Endodermal cell (in vitro differentiated cells): ENCODE results near the gene KIAA0040. TPM values are rescaled to one million over a fixed set of nuclear protein-coding genes. Genes with fewer than 3 reads are reported as not detected.
A peak's percentile ranks its signal among the peaks of the same experiment; 100 is the strongest.

Experiments
- DNase-seq: peaks from one replicate; pipeline ENCODE4 v3.0.0-alpha.2; 2017
- H3K27ac ChIP-seq: 2 replicates; pipeline ENCODE4 v1.5.1; 2013; ENCODE audit warnings: mild to moderate bottlenecking, low read depth, low read length, moderate library complexity
- H3K27me3 ChIP-seq: 2 replicates; pipeline ENCODE4 v1.6.1; 2013; ENCODE audit warnings: mild to moderate bottlenecking, low read length, moderate library complexity; ENCODE audit not compliant: insufficient read depth, control insufficient read depth, poor library complexity, severe bottlenecking
- H3K36me3 ChIP-seq: 2 replicates; pipeline ENCODE4 v1.7.0; 2013; ENCODE audit warnings: mild to moderate bottlenecking, low read length, moderate library complexity; ENCODE audit not compliant: control insufficient read depth, insufficient read depth
- H3K4me1 ChIP-seq: one replicate; pipeline ENCODE4 v1.7.0; 2013; ENCODE audit warnings: low read length; ENCODE audit not compliant: control insufficient read depth, insufficient read depth
- H3K4me3 ChIP-seq: 2 replicates; pipeline ENCODE4 v1.5.1; 2013; ENCODE audit warnings: mild to moderate bottlenecking, low read length, moderate library complexity
- H3K9ac ChIP-seq: 2 replicates; pipeline ENCODE4 v1.6.1; 2013; ENCODE audit warnings: mild to moderate bottlenecking, low read length, moderate library complexity; ENCODE audit not compliant: poor library complexity, severe bottlenecking; ENCODE audit errors: extremely low read depth
- H3K9me3 ChIP-seq: 2 replicates; pipeline ENCODE4 v1.6.1; 2013; ENCODE audit warnings: mild to moderate bottlenecking, low read length, moderate library complexity; ENCODE audit not compliant: control insufficient read depth
- H3K27ac Mint-ChIP-seq: 2 replicates; pipeline ENCODE4 v1.8.0; 2020; ENCODE audit warnings: mixed read lengths
- H3K27me3 Mint-ChIP-seq: 2 replicates; pipeline ENCODE4 v1.8.0; 2021; ENCODE audit warnings: mild to moderate bottlenecking, mixed read lengths; ENCODE audit not compliant: insufficient read depth
- H3K36me3 Mint-ChIP-seq: 2 replicates; pipeline ENCODE4 v1.8.0; 2020; ENCODE audit warnings: low read depth, mixed read lengths
- H3K4me1 Mint-ChIP-seq: 2 replicates; pipeline ENCODE4 v1.8.0; 2020; ENCODE audit warnings: mixed read lengths
- H3K4me3 Mint-ChIP-seq: 2 replicates; pipeline ENCODE4 v1.8.0; 2020; ENCODE audit warnings: mild to moderate bottlenecking, moderate library complexity, mixed read lengths
- H3K9me3 Mint-ChIP-seq: 2 replicates; pipeline ENCODE4 v1.8.0; 2020; ENCODE audit warnings: mild to moderate bottlenecking, mixed read lengths
- WGBS, 2 experiments: methylation state at CpG; one replicate each; pipeline versions ENCODE4 v1.1.5 to v1.1.7; 2013; ENCODE audit warnings: missing lambda C conversion rate in 2 of 2, mixed read lengths in 1 of 2; ENCODE audit not compliant: insufficient coverage in 1 of 2, insufficient read length in 1 of 2; 5-methylcytosine and 5-hydroxymethylcytosine counted together
- total RNA-seq, 2 donors: library from RNA; stranded (reverse); fragmentation: NEBNext Ultra II Directional in 1 of 2; extraction: Animal tissue kit (Norgen Biotek cat#: 25700) in 1 of 2; gene quantifications; 2 replicates in 1 of 2; 3 replicates in 1 of 2; pipeline ENCODE4 v1.2.1, GENCODE V29; 2021
- TF ChIP-seq, protein P1 (sequence below): fragments of 200-600 bp; sonication (generic); conservative IDR thresholded peaks from 2 replicates; pipeline ENCODE4 v1.5.0; 2021; ENCODE audit warnings: antibody characterized with exemption, mild to moderate bottlenecking

The KIAA0040 gene
- total RNA-seq, 2 donors from 2014 or later = 9.2 to 12.9 TPM

DNA sequence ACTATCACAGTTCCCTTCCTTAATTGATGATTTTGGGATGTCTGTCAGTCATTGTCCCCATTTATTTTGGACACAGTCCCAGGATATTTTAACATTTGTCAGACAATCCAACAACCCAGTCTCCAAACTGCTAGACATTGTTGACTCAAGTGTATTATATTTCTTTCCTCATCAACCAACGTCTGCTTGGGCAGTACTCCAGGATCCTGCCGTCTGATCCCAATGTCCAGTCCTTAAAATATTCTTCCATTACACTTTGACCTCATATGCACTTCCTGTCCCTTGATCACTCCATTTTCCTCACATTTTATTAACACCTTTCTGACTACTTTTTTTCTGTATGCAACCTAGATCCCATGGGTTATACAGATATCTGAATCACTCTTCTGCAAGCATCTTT, 39.8 kb upstream of the KIAA0040 start:
- WGBS, 2 experiments = 93 to 96% methylated on average over 2 of the region's 2 CpGs
- Histone ChIP-seq H3K4me1 (peaks cover 9% of the 10 kb centered on the region), H3K9ac (no peak overlapping the region), H3K4me3 (no peak overlapping the region), H3K27me3 (no peaks in the 10 kb centered on the region), H3K36me3 (no peaks in the 10 kb centered on the region), H3K9me3 (peaks cover 7% of the 10 kb centered on the region), H3K27ac (no peak overlapping the region)
- H3K4me3 Mint-ChIP-seq = no peak overlapping the region
- H3K9me3 Mint-ChIP-seq = peaks cover 6% of the 10 kb centered on the region
- no peaks in the 10 kb centered on the region for H3K27me3 Mint-ChIP-seq
- TF ChIP-seq, protein P1, sequence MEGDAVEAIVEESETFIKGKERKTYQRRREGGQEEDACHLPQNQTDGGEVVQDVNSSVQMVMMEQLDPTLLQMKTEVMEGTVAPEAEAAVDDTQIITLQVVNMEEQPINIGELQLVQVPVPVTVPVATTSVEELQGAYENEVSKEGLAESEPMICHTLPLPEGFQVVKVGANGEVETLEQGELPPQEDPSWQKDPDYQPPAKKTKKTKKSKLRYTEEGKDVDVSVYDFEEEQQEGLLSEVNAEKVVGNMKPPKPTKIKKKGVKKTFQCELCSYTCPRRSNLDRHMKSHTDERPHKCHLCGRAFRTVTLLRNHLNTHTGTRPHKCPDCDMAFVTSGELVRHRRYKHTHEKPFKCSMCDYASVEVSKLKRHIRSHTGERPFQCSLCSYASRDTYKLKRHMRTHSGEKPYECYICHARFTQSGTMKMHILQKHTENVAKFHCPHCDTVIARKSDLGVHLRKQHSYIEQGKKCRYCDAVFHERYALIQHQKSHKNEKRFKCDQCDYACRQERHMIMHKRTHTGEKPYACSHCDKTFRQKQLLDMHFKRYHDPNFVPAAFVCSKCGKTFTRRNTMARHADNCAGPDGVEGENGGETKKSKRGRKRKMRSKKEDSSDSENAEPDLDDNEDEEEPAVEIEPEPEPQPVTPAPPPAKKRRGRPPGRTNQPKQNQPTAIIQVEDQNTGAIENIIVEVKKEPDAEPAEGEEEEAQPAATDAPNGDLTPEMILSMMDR = no peak
- H3K27ac Mint-ChIP-seq = no peak overlapping the region
- peaks cover 42% of the 10 kb centered on the region for H3K4me1 Mint-ChIP-seq
- H3K36me3 Mint-ChIP-seq = no peaks in the 10 kb centered on the region
- no peak for DNase-seq

DNA sequence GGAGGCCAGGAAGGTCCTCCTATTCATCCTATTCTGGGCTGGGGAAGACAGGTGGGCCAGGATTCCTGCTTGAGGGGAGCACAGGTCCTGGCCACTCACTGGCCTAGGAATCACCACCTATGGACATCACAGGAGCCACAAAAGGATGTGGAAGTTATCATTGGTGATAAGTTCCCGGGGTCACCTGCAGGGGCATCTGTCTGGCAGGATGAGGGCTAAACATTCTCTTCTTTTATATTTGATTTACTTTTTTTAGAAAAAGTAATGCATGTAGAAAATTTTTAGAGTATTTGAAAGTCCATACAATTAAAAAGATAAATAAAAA, 33.2 kb upstream of the KIAA0040 start:
- Mint-ChIP-seq H3K4me1 (peaks cover 57% of the 10 kb centered on the region), H3K27me3 (no peaks in the 10 kb centered on the region), H3K4me3 (no peak overlapping the region), H3K27ac (no peak overlapping the region), H3K36me3 (no peaks in the 10 kb centered on the region), H3K9me3 (no peaks in the 10 kb centered on the region)
- peaks cover 17% of the 10 kb centered on the region for H3K4me1 ChIP-seq
- H3K4me3 ChIP-seq = no peak overlapping the region
- H3K9me3 ChIP-seq = no peaks in the 10 kb centered on the region
- DNase-seq = no peak
- H3K9ac ChIP-seq = no peak overlapping the region
- 0% methylated on average over 1 of the region's 1 CpG; no CpG with 5 or more reads in 1 of the 2 experiments for WGBS, 2 experiments
- TF ChIP-seq, protein P1 = peak; percentile 64
- no peaks in the 10 kb centered on the region for H3K36me3 ChIP-seq
- H3K27me3 ChIP-seq = no peaks in the 10 kb centered on the region
- no peak overlapping the region for H3K27ac ChIP-seq

DNA sequence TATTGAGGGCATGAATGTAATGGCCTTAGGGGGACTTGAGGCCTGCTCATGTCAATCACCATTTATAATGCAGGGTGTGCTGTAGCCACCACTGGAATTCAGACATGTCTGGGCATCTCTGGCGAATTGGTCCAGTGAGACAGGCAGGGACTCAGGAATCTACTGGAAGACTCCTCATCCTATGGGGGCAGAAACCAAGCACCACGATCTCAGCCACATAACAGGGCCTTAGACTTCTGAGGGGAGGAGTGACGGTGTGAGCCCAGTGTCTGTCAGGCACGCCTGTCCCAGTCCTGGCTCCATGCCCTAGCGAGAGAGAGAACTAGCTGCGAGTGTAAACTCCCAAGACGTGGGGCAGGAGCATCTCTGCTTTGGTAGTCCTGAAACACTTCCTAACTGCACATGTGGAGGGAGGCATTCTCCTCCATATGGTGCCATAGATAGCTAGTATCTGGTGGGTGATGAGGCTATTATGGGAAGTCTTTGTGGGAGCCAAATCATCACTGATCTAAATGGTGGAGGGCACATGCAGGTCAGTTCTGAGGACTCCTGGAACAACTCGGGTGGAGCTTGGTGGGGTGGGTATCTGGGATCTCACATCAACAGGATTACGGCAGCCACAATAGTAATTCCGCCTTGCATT, 29.8 kb upstream of the KIAA0040 start:
- H3K4me1 Mint-ChIP-seq = peaks cover 31% of the 10 kb centered on the region
- Histone ChIP-seq H3K9ac (no peak overlapping the region), H3K9me3 (no peaks in the 10 kb centered on the region), H3K27me3 (no peaks in the 10 kb centered on the region), H3K4me1 (peaks cover 13% of the 10 kb centered on the region), H3K27ac (no peak overlapping the region), H3K4me3 (no peak overlapping the region), H3K36me3 (no peaks in the 10 kb centered on the region)
- no peaks in the 10 kb centered on the region for H3K9me3 Mint-ChIP-seq
- WGBS, 2 experiments = 94% methylated on average over 7 to 10 of the region's 10 CpGs
- H3K36me3 Mint-ChIP-seq = no peaks in the 10 kb centered on the region
- no peak for DNase-seq
- no peaks in the 10 kb centered on the region for H3K27me3 Mint-ChIP-seq
- no peak overlapping the region for H3K4me3 Mint-ChIP-seq
- H3K27ac Mint-ChIP-seq = peak overlapping the region; percentile 77
- TF ChIP-seq, protein P1 = no peak
